Erythroblast (primary cell): Measurements from ENCODE around the gene ELMOD3.

Experiments used
- GATA1 ChIP-seq: IDR thresholded peaks from 2 replicates; pipeline ENCODE4 v1.6.1; 2011; ENCODE audit warnings: low read depth, mild to moderate bottlenecking, control low read depth, low read length, moderate library complexity
- POLR2A ChIP-seq: IDR thresholded peaks from 2 replicates; pipeline ENCODE4 v1.6.1; 2011; ENCODE audit warnings: mild to moderate bottlenecking, low read length

GRCh38 chr2:85400023-85400422, 45.5 kb downstream of the ELMOD3 start:
- TF ChIP-seq POLR2A: no peak
- no peak for TF ChIP-seq GATA1
